Tibial nerve (tissue), 4 donors: ENCODE results near the gene SYT5. TPM values are rescaled to one million over a fixed set of nuclear protein-coding genes. Genes with fewer than 3 reads are reported as not detected.
A peak's percentile ranks its signal among the peaks of the same experiment; 100 is the strongest.
"Not testable (repeated sequence)": the region's sequence is repeated elsewhere in the genome, so short reads cannot be mapped to it uniquely, and the experiment has no call there.

Source experiments
- DNase-seq, 2 donors: peaks; one replicate each; pipeline ENCODE4 v3.0.0-alpha.2; 2019; ENCODE audit warnings: low spot score in 2 of 2
- H3K27ac ChIP-seq, 4 donors: fragments of 200-600 bp; sonication (generic) in 3 of 4; one replicate each; pipeline ENCODE4 v1.5.1; 2017 to 2019; ENCODE audit warnings: mild to moderate bottlenecking in 1 of 4
- H3K27me3 ChIP-seq, 2 donors: fragments of 200-600 bp; sonication (generic) in 1 of 2; one replicate each; pipeline versions ENCODE4 v1.5.1 to v1.6.0; 2017 to 2019
- H3K36me3 ChIP-seq, 3 donors: fragments of 200-600 bp; sonication (generic); one replicate each; pipeline ENCODE4 v1.5.1; 2018 to 2019
- H3K4me1 ChIP-seq, 4 donors: fragments of 200-600 bp; sonication (generic) in 3 of 4; one replicate each; pipeline ENCODE4 v1.5.1; 2017 to 2019
- H3K4me3 ChIP-seq, 4 donors: fragments of 200-600 bp; sonication (generic) in 3 of 4; one replicate each; pipeline ENCODE4 v1.5.1; 2017 to 2019; ENCODE audit warnings: mild to moderate bottlenecking in 1 of 4, moderate library complexity in 1 of 4
- H3K9me3 ChIP-seq, 4 donors: fragments of 200-600 bp; sonication (generic) in 3 of 4; one replicate each; pipeline ENCODE4 v1.5.1; 2017 to 2019
- CTCF ChIP-seq, 5 experiments: fragments of 200-600 bp in 3 of 5; fragments of 450-650 bp in 2 of 5; sonication (generic) in 3 of 5; IDR thresholded peaks; one replicate each; pipeline ENCODE4 v1.5.1; 2016 to 2019; ENCODE audit warnings: antibody characterized with exemption in 5 of 5, mild to moderate bottlenecking in 3 of 5, moderate library complexity in 2 of 5
- EP300 ChIP-seq, 2 donors: sonication (generic); formaldehyde crosslinking; IDR thresholded peaks; one replicate each; pipeline ENCODE4 v1.6.1; 2017; ENCODE audit warnings: antibody characterized with exemption in 2 of 2, mild to moderate bottlenecking in 1 of 2
- POLR2A ChIP-seq, 2 donors: fragments of 450-650 bp; IDR thresholded peaks; one replicate each; pipeline ENCODE4 v1.6.1; 2017; ENCODE audit warnings: antibody characterized with exemption in 2 of 2, mild to moderate bottlenecking in 2 of 2, moderate library complexity in 2 of 2
- WGBS, 2 donors: methylation state at CpG; one replicate each; pipeline ENCODE4 v1.1.5; 2018; 5-methylcytosine and 5-hydroxymethylcytosine counted together
- total RNA-seq, 4 donors: library from RNA; depleted of rRNA; stranded (reverse); fragments of >200 nt; gene quantifications; one replicate each; pipeline ENCODE4 v1.1.0, GENCODE V29; 2016

Gene SYT5
- total RNA-seq, 4 donors from 2014 or later = not detected

DNA sequence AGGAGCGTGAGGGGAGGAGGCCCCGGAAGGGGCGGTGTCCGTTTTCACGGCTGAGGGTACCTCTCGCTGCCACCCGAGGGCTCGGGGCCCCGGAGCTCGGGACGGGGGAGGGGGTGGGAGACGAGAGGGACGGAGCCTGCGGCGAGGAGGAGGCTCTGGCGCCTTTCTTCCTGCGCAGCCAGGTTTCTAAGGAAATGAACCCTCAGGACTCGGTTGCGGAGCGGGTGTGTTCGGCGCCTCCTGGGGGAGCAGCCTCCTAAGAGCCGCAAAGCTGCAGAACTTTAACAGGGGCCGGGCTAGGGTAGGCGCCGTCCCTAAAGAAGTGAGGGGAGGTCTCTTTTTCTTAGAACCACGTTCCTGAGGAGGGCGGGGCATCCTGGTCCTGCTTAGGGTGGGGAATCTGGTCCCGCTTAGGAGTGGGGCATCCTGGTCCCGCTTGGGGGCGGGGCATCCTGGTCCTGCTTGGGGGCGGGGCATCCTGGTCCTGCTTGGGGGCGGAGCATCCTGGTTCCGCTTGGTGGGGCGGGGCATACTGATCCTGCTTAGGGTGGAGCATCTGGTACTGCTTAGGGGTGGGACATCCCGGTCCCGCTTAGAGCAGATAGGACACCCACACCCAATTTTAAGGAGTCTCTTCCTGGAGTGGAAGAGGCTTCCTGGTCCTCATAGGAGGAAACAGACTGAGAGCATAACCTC lies 6.2 kb downstream of the SYT5 start:
- no peaks in the 10 kb centered on the region for H3K36me3 ChIP-seq
- 0 to 3% methylated on average over 12 to 33 of the region's 37 CpGs for WGBS, 2 donors
- peaks cover 0 to 24% (median 6%) of the 10 kb centered on the region in 4 donors for H3K4me1 ChIP-seq
- DNase-seq = no peak
- no peak overlapping the region for H3K27ac ChIP-seq
- H3K27me3 ChIP-seq = peaks cover 0 to 100% of the 10 kb centered on the region in 2 donors
- H3K4me3 ChIP-seq = peak overlapping the region in 2 of 4 donors; percentile 32 to 34
- TF ChIP-seq POLR2A (IDR thresholded peaks at IDR 0.05) (no peak), CTCF (IDR thresholded peaks at IDR 0.05) (no peak), EP300 (IDR thresholded peaks at IDR 0.05) (no peak)
- no peaks in the 10 kb centered on the region for H3K9me3 ChIP-seq

- Histone ChIP-seq H3K9me3 (no peaks in the 10 kb centered on the region), H3K4me1 (peaks cover 0 to 21% (median 6%) of the 10 kb centered on the region in 4 donors), H3K36me3 (no peaks in the 10 kb centered on the region), H3K4me3 (peak overlapping the region in 2 of 4 donors; percentile 32 to 34), H3K27me3 (peaks cover 0 to 100% of the 10 kb centered on the region in 2 donors), H3K27ac (no peak overlapping the region)
- no peak for DNase-seq
- TF ChIP-seq POLR2A (IDR thresholded peaks at IDR 0.05) = no peak
- TF ChIP-seq EP300 (IDR thresholded peaks at IDR 0.05) = no peak
- no peak for TF ChIP-seq CTCF (IDR thresholded peaks at IDR 0.05)
- 2 to 4% methylated on average over 20 to 22 of the region's 32 CpGs for WGBS, 2 donors
Measured at GRCh38 chr19:55173186-55173713, 6.8 kb downstream of the SYT5 start.

GRCh38 chr19:55172741-55173140 lies 7.3 kb downstream of the SYT5 start:
- H3K27me3 ChIP-seq = peaks cover 0 to 100% of the 10 kb centered on the region in 2 donors
- WGBS, 2 donors = 6 to 17% methylated on average over 12 of the region's 12 CpGs

GRCh38 chr19:55172318-55172717 lies 7.8 kb downstream of the SYT5 start:
- H3K9me3 ChIP-seq, H3K36me3 ChIP-seq, H3K4me3 ChIP-seq, DNase-seq, H3K27ac ChIP-seq: not testable (repeated sequence)
- Histone ChIP-seq H3K4me1 (peaks cover 0 to 22% (median 6%) of the 10 kb centered on the region in 4 donors), H3K27me3 (peaks cover 0 to 100% of the 10 kb centered on the region in 2 donors)
- 49 to 55% methylated on average over 9 of the region's 9 CpGs for WGBS, 2 donors

More at GRCh38 chr19:55172741-55173140, 7.3 kb downstream of the SYT5 start:
- no peaks in the 10 kb centered on the region for H3K9me3 ChIP-seq
- no peak for DNase-seq
- no peaks in the 10 kb centered on the region for H3K36me3 ChIP-seq
- TF ChIP-seq CTCF (IDR thresholded peaks at IDR 0.05) = no peak
- no peak for TF ChIP-seq EP300 (IDR thresholded peaks at IDR 0.05)
- TF ChIP-seq POLR2A (IDR thresholded peaks at IDR 0.05) = no peak
- peaks cover 0 to 21% (median 6%) of the 10 kb centered on the region in 4 donors for H3K4me1 ChIP-seq
- no peak overlapping the region for H3K4me3 ChIP-seq
- H3K27ac ChIP-seq = no peak overlapping the region

DNA sequence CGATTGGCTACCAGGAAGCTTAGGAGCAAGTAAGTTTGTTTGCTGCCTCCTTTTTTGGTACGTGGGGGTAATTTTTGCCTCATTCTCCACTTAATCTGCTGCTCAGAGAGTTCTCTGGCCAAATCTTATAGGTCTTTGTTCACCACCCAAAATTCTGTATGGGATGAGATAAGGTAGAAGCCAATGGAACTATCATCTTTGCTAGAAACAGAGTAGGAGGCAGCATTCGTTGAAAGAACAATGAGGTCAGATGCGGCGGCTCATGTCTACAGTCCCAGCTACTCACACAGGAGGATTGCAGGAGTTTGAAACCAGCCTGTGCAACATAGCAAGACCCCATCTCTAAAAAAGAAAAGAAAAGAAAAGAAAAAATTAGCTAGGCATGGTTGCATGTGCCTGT lies 8.6 kb downstream of the SYT5 start:
- Histone ChIP-seq H3K4me3 (no peak overlapping the region), H3K36me3 (no peaks in the 10 kb centered on the region), H3K4me1 (peaks cover 0 to 31% (median 7%) of the 10 kb centered on the region in 4 donors), H3K27ac (no peak overlapping the region), H3K27me3 (peaks cover 0 to 100% of the 10 kb centered on the region in 2 donors), H3K9me3 (no peaks in the 10 kb centered on the region)
- TF ChIP-seq EP300 (IDR thresholded peaks at IDR 0.05) (no peak), POLR2A (IDR thresholded peaks at IDR 0.05) (no peak), CTCF (IDR thresholded peaks at IDR 0.05) (no peak)
- DNase-seq = no peak
- WGBS, 2 donors = 75 to 79% methylated on average over 5 of the region's 5 CpGs
